IMR-90 (cell line): Measurements from ENCODE around the gene LEPROT.

Source experiments
- BHLHE40 ChIP-seq: fragments of 150-350 bp; IDR thresholded peaks from 2 replicates; pipeline ENCODE4 v1.6.1; 2016; ENCODE audit warnings: mild to moderate bottlenecking, low read depth, low read length
- CHD1 ChIP-seq: IDR thresholded peaks from 2 replicates; pipeline ENCODE4 v1.6.1; 2012; ENCODE audit warnings: low read depth, low read length, improper control_type of control experiment
- POLR2A ChIP-seq: IDR thresholded peaks from 2 replicates; pipeline ENCODE4 v1.6.1; 2012; ENCODE audit warnings: mild to moderate bottlenecking, low read depth, low read length
- RAD21 ChIP-seq: IDR thresholded peaks from 2 replicates; pipeline ENCODE4 v1.6.1; 2012; ENCODE audit warnings: low read length, improper control_type of control experiment
- SMC3 ChIP-seq: fragments of 150-350 bp; IDR thresholded peaks from 2 replicates; pipeline ENCODE4 v1.6.1; 2016; ENCODE audit warnings: low read depth, mild to moderate bottlenecking, antibody characterized with exemption, low read length, moderate library complexity
- TF ChIP-seq, protein P1 (sequence below): conservative IDR thresholded peaks from 2 replicates; pipeline ENCODE4 v1.5.1; 2012; ENCODE audit warnings: mild to moderate bottlenecking, low read depth, low read length, improper control_type of control experiment
- TF ChIP-seq, protein P2 (sequence below): fragments of 150-350 bp; IDR thresholded peaks from 2 replicates; pipeline ENCODE4 v1.6.1; 2017; ENCODE audit warnings: mild to moderate bottlenecking, antibody characterized with exemption, low read length, low read depth

DNA sequence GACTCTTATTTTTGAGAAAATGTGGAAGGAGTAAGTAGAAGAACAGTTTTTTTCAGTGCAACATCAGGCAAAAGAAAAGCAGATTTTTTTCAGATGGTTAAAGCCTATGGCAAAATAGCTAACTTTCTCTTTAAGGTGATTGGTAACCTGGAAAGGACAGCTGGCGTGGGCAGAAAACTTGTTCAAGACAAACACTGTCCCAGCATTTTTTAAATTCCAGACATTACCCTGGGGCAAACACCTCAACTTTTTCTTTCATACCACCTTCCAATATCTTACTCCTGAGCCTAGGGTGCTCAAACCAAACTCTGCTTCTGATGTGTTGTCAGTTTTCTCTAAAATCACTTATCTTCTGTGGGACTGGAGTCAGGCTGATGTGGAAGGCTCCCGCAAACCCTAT, 2.7 kb upstream of the LEPROT start:
- TF ChIP-seq, protein P1, sequence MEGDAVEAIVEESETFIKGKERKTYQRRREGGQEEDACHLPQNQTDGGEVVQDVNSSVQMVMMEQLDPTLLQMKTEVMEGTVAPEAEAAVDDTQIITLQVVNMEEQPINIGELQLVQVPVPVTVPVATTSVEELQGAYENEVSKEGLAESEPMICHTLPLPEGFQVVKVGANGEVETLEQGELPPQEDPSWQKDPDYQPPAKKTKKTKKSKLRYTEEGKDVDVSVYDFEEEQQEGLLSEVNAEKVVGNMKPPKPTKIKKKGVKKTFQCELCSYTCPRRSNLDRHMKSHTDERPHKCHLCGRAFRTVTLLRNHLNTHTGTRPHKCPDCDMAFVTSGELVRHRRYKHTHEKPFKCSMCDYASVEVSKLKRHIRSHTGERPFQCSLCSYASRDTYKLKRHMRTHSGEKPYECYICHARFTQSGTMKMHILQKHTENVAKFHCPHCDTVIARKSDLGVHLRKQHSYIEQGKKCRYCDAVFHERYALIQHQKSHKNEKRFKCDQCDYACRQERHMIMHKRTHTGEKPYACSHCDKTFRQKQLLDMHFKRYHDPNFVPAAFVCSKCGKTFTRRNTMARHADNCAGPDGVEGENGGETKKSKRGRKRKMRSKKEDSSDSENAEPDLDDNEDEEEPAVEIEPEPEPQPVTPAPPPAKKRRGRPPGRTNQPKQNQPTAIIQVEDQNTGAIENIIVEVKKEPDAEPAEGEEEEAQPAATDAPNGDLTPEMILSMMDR = no peak
- TF ChIP-seq CHD1 (no peak), POLR2A (no peak), SMC3 (no peak), RAD21 (no peak), BHLHE40 (no peak)
- TF ChIP-seq, protein P2, sequence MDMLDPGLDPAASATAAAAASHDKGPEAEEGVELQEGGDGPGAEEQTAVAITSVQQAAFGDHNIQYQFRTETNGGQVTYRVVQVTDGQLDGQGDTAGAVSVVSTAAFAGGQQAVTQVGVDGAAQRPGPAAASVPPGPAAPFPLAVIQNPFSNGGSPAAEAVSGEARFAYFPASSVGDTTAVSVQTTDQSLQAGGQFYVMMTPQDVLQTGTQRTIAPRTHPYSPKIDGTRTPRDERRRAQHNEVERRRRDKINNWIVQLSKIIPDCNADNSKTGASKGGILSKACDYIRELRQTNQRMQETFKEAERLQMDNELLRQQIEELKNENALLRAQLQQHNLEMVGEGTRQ = no peak
